ENCODE data around the gene SEMA4G. TPM values are rescaled to one million over a fixed set of nuclear protein-coding genes. Genes with fewer than 3 reads are reported as not detected.

The SEMA4G gene
- 40.3 and 76.9 TPM in 2 replicates for polyA plus RNA-seq

GRCh38 chr10:100969187-100970075 is at the start of gene SEMA4G:
Gene SEMA4G (plus strand): TSS chr10:100969504. CDS start chr10:100972913, 3,409 bp downstream.

GRCh38 chr10:100986952-100987684 is 17.8 kb downstream of the SEMA4G start, which contains the start of the genes MRPL43 and TWNK:
Gene MRPL43 (minus strand): TSS chr10:100987497. CDS start chr10:100987443, 54 bp downstream.
Gene TWNK (plus strand): TSS chr10:100987543. CDS start chr10:100988211, 668 bp downstream.

GRCh38 chr10:100999742-101000126 is 30.4 kb downstream of the SEMA4G start, which contains the start of gene LZTS2:
Gene LZTS2 (plus strand): TSS chr10:100999808. CDS start chr10:101002539, 2,731 bp downstream.

Other genes with a start within 250 kb of the SEMA4G start
- not detected in 2 replicates for gene PAX2, start 223.9 kb upstream of the SEMA4G start, polyA plus RNA-seq
- gene SLF2, start 56.5 kb upstream of the SEMA4G start, polyA plus RNA-seq, result 4.8 and 10.6 TPM in 2 replicates
- gene MRPL43, start 18.0 kb downstream of the SEMA4G start, polyA plus RNA-seq, result 77.6 and 90.6 TPM in 2 replicates
- 1.5 and 1.9 TPM in 2 replicates for gene TWNK, start 18.0 kb downstream of the SEMA4G start, polyA plus RNA-seq
- 0.17 and 0.53 TPM in 2 replicates for gene LZTS2, start 30.3 kb downstream of the SEMA4G start, polyA plus RNA-seq
- gene PDZD7, start 61.6 kb downstream of the SEMA4G start, polyA plus RNA-seq, result 0.77 and 5.0 TPM in 2 replicates
- gene SFXN3, start 61.7 kb downstream of the SEMA4G start, polyA plus RNA-seq, result 4.8 and 6.0 TPM in 2 replicates
- not detected in 2 replicates for gene KAZALD1, start 92.5 kb downstream of the SEMA4G start, polyA plus RNA-seq
- not detected in 2 replicates for gene TLX1, start 161.8 kb downstream of the SEMA4G start, polyA plus RNA-seq

All from Purkinje cell (primary cell).